ENCODE data around the gene DHRS7C. TPM values are rescaled to one million over a fixed set of nuclear protein-coding genes. Genes with fewer than 3 reads are reported as not detected.

The DHRS7C gene
- polyA plus RNA-seq, 1 donor from 2014 or later, result not detected

DNA sequence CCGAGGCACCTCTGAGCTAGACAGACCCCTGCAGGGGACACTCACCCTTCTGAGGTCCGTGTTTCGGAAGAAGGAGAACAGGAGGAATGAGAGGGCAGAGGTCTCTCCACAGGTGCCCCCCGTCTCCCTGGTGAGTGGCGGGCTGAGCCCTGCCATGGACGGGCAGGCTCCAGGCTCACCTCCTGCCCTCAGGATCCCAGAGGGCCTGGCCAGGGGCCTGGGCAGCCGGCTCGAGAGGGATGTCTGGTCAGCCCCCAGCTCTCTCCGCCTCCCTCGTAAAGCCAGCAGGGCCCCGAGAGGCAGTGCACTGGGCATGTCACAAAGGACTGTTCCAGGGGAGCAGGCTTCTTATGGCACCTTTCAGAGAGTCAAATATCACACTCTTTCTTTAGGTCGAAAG lies 62.8 kb downstream of the DHRS7C start:
- Histone ChIP-seq H3K27ac (ENCODE audit: low read length) (no peak overlapping the region), H3F3A (ENCODE audit: insufficient read depth, low read length, poor library complexity, severe bottlenecking) (no peaks in the 10 kb centered on the region), H3K9me2 (ENCODE audit: insufficient read depth, low read length) (no peaks in the 10 kb centered on the region), H3K4me3 (ENCODE audit: low read length) (no peak overlapping the region), H4K20me1 (ENCODE audit: insufficient read depth) (no peaks in the 10 kb centered on the region), H2AFZ (ENCODE audit: low read depth, low read length) (no peak overlapping the region), H3K36me3 (ENCODE audit: insufficient read depth, low read length) (no peaks in the 10 kb centered on the region), H3K9me3 (ENCODE audit: low read length) (no peaks in the 10 kb centered on the region), H3K4me2 (ENCODE audit: low read length) (no peak overlapping the region), H3K9ac (ENCODE audit: low read length) (no peak overlapping the region), H3K79me2 (replicated peaks; ENCODE audit: insufficient read depth, low read length) (no peaks in the 10 kb centered on the region), H3K27me3 (ENCODE audit: insufficient read depth, low read depth, low read length) (no peaks in the 10 kb centered on the region)
- TF ChIP-seq RAD21 (conservative IDR thresholded peaks at IDR 0.05), result no peak
- no peak for TF ChIP-seq CTCF (IDR thresholded peaks at IDR 0.05; ENCODE audit: poor library complexity, severe bottlenecking)
- no peak for TF ChIP-seq REST (IDR thresholded peaks at IDR 0.05; ENCODE audit: borderline replicate concordance)
- no peak for TF ChIP-seq EP300 (conservative IDR thresholded peaks at IDR 0.05; ENCODE audit: poor library complexity, severe bottlenecking)
- TF ChIP-seq EZH2 (IDR thresholded peaks at IDR 0.05; ENCODE audit: borderline replicate concordance, insufficient read depth, low read length, poor library complexity, severe bottlenecking), result no peak
- no peak for TF ChIP-seq TAF1 (IDR thresholded peaks at IDR 0.05; ENCODE audit: low read depth)
- no peak for TF ChIP-seq MXI1 (conservative IDR thresholded peaks at IDR 0.05; ENCODE audit: poor library complexity, severe bottlenecking)
- no peak for TF ChIP-seq POLR2AphosphoS5 (IDR thresholded peaks at IDR 0.05)
- no peak for TF ChIP-seq SMC3 (conservative IDR thresholded peaks at IDR 0.05; ENCODE audit: poor library complexity)

DNA sequence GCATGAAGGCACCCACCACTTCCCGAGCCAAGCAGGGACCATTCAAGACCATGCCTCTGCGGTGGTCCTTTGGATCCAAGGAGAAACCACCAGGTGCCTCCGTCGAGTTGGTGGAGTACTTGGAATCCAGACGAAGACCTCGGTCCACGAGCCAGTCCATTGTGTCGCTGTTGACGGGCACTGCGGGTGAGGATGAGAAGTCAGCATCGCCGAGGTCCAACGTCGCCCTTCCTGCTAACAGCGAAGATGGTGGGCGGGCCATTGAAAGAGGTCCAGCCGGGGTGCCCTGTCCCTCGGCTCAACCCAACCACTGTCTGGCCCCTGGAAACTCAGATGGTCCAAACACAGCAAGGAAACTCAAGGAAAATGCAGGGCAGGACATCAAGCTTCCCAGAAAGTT lies 63.4 kb downstream of the DHRS7C start:
- H3K9me3 ChIP-seq (ENCODE audit: low read length), result no peaks in the 10 kb centered on the region
- TF ChIP-seq SMC3 (conservative IDR thresholded peaks at IDR 0.05; ENCODE audit: poor library complexity) (no peak), POLR2AphosphoS5 (IDR thresholded peaks at IDR 0.05) (no peak)
- no peak overlapping the region for H3K27ac ChIP-seq (ENCODE audit: low read length)
- no peak overlapping the region for H3K9ac ChIP-seq (ENCODE audit: low read length)
- no peak overlapping the region for H3K4me3 ChIP-seq (ENCODE audit: low read length)
- no peaks in the 10 kb centered on the region for H3K79me2 ChIP-seq (replicated peaks; ENCODE audit: insufficient read depth, low read length)
- H4K20me1 ChIP-seq (ENCODE audit: insufficient read depth), result no peaks in the 10 kb centered on the region
- H3K9me2 ChIP-seq (ENCODE audit: insufficient read depth, low read length), result no peaks in the 10 kb centered on the region
- no peak overlapping the region for H2AFZ ChIP-seq (ENCODE audit: low read depth, low read length)
- H3K4me2 ChIP-seq (ENCODE audit: low read length), result no peak overlapping the region
- H3K27me3 ChIP-seq (ENCODE audit: insufficient read depth, low read depth, low read length), result no peaks in the 10 kb centered on the region
- no peaks in the 10 kb centered on the region for H3K36me3 ChIP-seq (ENCODE audit: insufficient read depth, low read length)
- H3F3A ChIP-seq (ENCODE audit: insufficient read depth, low read length, poor library complexity, severe bottlenecking), result no peaks in the 10 kb centered on the region

DNA sequence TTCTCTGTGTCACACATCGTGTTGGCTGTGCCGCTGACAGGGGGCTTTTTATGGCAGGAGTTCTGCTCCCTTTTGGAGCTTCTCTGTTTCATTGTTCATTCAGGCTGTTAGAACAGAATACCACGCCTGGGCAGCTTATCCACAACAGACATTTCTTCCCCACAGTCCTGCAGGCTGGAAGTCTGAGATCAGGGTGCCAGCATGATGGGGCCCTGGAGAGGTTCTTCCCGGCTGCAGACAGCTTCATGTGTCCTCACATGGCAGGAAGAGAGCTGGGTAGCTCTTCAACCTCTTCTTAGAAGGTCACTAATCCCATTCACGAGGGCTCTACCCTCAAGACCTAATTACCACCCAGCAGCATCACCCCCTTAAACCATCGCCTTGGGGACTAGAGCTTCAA lies 65.1 kb downstream of the DHRS7C start:
- Histone ChIP-seq H3F3A (ENCODE audit: insufficient read depth, low read length, poor library complexity, severe bottlenecking) (no peaks in the 10 kb centered on the region), H2AFZ (ENCODE audit: low read depth, low read length) (no peak overlapping the region), H3K27me3 (ENCODE audit: insufficient read depth, low read depth, low read length) (no peaks in the 10 kb centered on the region), H3K4me3 (ENCODE audit: low read length) (no peak overlapping the region), H3K9ac (ENCODE audit: low read length) (no peak overlapping the region), H3K36me3 (ENCODE audit: insufficient read depth, low read length) (no peaks in the 10 kb centered on the region), H4K20me1 (ENCODE audit: insufficient read depth) (no peaks in the 10 kb centered on the region), H3K9me2 (ENCODE audit: insufficient read depth, low read length) (no peaks in the 10 kb centered on the region), H3K4me2 (ENCODE audit: low read length) (no peak overlapping the region), H3K79me2 (replicated peaks; ENCODE audit: insufficient read depth, low read length) (no peaks in the 10 kb centered on the region), H3K27ac (ENCODE audit: low read length) (no peak overlapping the region), H3K9me3 (ENCODE audit: low read length) (no peaks in the 10 kb centered on the region)
- TF ChIP-seq MXI1 (conservative IDR thresholded peaks at IDR 0.05; ENCODE audit: poor library complexity, severe bottlenecking) (no peak), RAD21 (conservative IDR thresholded peaks at IDR 0.05) (no peak), EP300 (conservative IDR thresholded peaks at IDR 0.05; ENCODE audit: poor library complexity, severe bottlenecking) (no peak), CTCF (IDR thresholded peaks at IDR 0.05; ENCODE audit: poor library complexity, severe bottlenecking) (no peak), POLR2AphosphoS5 (IDR thresholded peaks at IDR 0.05) (no peak), EZH2 (IDR thresholded peaks at IDR 0.05; ENCODE audit: borderline replicate concordance, insufficient read depth, low read length, poor library complexity, severe bottlenecking) (no peak), TAF1 (IDR thresholded peaks at IDR 0.05; ENCODE audit: low read depth) (no peak), REST (IDR thresholded peaks at IDR 0.05; ENCODE audit: borderline replicate concordance) (no peak), SMC3 (conservative IDR thresholded peaks at IDR 0.05; ENCODE audit: poor library complexity) (no peak)
